GM21619 (cell line): ENCODE results near the gene TSPEAR.
"Not testable (repeated sequence)": the region's sequence is repeated elsewhere in the genome, so short reads cannot be mapped to it uniquely, and the experiment has no call there.

Experiments used
- ATAC-seq: cut with Tn5 transposase; IDR thresholded peaks from one replicate; pipeline ENCODE4 v1.9.1; 2021; ENCODE audit not compliant: unreplicated experiment

The TSPEAR gene

GRCh38 chr21:44656868-44657267, 54.5 kb downstream of the TSPEAR start:
- ATAC-seq: no peak

DNA sequence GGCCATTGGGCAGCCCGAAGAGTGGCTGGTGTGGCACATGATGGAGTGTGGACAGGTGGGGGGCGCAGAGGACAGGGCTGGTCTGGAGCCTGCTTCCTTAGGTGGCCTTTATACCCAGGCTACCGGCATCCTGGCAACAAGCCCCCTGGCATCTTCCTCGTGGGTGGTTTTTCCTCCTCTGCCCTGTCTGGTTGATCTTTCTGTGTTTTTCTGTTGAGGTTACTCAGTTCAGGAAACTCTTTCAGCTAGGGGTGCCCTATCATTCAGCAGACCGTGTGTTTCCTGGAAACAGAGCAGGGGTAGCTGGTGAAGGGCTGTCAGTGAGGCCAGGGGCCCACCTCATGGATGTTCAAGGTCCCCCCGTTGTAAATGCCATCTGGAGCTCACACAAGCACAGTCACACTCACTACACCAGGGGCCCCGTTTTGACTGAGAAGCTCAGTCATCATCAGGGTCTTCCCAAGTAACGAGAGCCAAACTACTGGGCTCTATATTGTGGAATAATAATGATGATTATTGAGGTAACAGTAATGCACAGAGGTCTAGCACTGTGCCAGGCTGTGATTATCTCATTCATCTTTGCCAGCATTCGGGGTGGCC, 56.7 kb downstream of the TSPEAR start, which contains the start of gene KRTAP12-4:
KRTAP12-4 (minus strand) TSS at position 84 of the 600 bp plus-strand sequence; CDS start at position 39, 45 bp downstream.
- ATAC-seq: no peak

GRCh38 chr21:44653656-44654575, 57.5 kb downstream of the TSPEAR start:
- ATAC-seq: no peak

DNA sequence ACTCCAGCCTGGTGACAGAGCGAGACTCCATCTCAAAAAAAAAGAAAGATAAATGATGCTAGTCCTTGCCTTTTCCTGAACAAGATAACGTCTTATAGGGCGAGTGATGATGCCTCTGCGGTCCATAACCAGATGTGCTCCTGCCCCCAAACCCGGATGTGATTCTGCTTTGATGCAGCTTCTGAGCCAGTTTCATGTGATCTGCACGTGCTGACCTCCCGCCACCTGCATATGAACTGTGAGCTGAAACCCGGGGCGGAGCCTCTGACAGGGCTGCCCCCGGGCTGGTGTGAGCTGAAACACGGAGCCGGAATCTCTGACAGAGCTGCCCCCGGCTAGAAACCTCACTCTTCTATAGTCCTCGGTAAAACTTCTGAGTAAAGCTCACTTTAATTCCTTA, 58.2 kb downstream of the TSPEAR start:
- no peak for ATAC-seq

DNA sequence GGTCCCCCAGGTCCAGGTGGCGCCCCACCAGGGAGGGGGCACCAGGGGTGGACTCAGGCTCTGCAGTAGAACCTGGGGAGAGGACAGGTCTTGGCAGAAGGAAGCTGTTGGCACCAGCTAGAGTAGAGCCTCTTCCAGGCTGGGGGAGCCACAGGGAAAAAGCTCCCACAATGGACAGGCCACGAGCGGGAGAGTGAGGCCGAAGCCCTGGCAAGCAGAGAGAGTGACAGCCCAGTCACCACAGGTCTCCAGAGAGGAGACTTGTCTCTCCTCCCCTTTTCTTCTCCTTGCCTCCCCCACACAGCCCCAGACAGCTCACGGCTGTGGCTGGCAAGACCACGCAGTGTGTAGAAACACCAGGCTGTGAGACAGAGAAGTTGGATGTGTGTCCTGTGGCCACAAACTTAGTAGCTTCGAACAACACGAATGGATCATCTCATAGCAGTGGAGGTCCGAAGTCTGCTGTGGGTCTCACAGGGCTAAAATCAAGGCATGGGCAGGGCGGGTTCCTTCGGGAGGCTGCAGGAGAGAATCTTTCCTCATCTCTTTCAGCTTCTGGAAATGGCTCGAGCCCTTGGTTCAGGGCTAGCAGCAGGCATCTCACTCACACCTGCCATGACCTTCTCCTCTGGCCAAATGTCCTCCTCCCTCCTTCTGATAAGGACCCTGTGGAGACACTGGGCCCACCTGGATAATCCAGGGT, 60.2 kb downstream of the TSPEAR start:
- no peak for ATAC-seq

GRCh38 chr21:44650265-44650972, 61.0 kb downstream of the TSPEAR start:
- ATAC-seq: no peak

GRCh38 chr21:44649521-44650100, 61.8 kb downstream of the TSPEAR start:
- no peak for ATAC-seq

DNA sequence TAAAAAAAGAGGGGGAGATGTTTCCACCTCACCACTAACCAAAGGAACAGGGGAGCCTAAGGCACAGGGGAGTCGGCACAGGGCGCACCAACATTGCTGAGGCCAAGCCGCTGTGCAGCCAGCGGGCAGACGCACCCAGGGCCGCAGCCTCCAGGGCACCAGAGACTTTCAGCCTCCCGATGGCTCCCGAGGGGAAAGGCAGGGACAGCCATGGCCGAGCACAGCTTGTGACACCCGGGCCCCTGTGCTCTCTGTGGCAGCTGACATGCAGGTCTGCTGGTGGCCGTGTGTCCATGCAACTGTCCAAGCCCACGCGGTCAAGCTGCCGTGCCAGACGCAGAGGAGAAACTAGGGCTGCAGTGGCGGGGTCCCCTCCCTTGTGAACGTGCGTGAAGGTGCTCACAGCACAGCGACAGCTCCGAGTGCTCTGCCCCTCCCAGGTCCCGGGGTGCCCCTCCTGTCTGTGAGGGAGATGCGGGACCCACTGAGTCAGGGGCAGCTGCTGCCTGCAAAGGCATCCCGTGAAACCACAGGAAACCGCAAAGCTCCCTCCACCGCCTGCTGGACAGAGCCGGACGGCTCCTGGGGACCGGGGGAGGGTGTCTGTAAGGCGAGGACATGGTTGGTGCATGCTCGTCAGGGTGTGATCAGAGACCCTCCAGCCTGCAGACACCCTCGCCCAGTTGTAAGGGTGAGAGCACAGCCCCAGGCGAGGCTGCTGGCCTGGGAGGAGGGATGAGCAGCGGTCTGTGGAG, 62.6 kb downstream of the TSPEAR start:
- ATAC-seq: no peak

- ATAC-seq: no peak
These were observed 64.2 kb downstream of the TSPEAR start for GRCh38 chr21:44647222-44647552.

DNA sequence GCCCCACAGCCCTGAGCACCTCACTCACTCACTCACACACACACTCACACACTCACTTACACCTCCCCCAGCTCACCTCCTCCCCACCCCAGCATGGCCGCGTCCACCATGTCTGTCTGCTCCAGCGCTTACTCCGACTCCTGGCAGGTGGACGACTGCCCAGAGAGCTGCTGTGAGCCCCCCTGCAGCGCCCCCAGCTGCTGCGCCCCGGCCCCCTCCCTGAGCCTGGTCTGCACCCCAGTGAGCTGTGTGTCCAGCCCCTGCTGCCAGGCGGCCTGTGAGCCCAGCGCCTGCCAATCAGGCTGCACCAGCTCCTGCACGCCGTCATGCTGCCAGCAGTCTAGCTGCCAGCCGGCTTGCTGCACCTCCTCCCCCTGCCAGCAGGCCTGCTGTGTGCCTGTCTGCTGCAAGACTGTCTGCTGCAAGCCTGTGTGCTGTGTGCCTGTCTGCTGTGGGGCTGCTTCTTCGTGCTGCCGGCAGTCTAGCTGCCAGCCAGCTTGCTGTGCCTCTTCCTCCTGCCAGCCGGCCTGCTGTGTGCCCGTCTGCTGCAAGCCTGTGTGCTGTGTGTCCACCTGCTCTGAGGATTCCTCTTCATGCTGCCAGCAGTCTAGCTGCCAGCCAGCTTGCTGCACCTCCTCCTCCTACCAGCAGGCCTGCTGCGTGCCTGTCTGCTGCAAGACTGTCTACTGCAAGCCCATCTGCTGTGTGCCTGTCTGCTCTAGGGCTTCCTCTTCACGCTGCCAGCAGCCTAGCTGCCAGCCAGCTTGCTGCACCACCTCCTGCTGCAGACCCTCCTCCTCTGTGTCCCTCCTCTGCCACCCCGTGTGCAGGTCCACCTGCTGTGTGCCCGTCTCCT, 64.8 kb downstream of the TSPEAR start, which contains the start of gene KRTAP10-11:
KRTAP10-11 (plus strand) TSS at position 49 of the 856 bp plus-strand sequence; CDS start at position 94, 45 bp downstream.
- not testable (repeated sequence) for ATAC-seq

GRCh38 chr21:44644878-44645277, 66.5 kb downstream of the TSPEAR start:
- no peak for ATAC-seq

GRCh38 chr21:44643741-44644310, 67.5 kb downstream of the TSPEAR start:
- no peak for ATAC-seq

DNA sequence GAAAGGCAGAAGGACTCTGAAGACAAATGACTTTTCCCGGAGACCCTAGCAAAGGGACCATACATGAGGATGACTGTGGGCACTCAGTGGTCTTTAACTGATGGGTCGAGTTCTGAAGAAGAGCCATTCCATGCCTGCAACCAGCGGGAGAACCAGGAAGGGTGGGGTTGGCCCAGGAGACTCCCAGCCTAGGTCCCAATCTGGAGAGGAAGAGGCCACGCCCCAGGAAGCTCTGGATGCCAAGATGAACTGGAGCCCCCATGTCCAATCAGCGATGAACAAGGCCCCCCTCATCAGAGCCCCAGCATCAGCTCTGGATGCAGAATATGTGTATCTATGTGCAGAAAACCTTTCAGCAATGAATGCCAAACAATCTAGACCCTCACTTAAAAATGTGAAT, 70.6 kb downstream of the TSPEAR start:
- no peak for ATAC-seq

DNA sequence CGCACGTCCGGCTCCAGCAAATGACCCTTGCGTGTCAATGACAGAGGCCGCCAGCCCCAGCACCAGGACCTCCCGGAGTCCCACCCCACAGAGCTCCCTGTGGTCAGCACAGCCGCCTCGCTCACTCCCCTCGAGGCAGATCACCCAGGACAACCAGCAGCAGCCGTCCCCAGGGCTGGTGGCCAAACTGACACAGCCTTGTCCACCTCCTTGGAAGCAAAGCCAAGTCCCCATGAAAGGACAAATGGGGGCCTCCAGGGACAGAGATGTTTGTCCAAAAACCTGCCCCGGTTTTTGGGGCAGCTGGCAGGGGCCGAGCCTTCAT, 72.1 kb downstream of the TSPEAR start:
- ATAC-seq: no peak

DNA sequence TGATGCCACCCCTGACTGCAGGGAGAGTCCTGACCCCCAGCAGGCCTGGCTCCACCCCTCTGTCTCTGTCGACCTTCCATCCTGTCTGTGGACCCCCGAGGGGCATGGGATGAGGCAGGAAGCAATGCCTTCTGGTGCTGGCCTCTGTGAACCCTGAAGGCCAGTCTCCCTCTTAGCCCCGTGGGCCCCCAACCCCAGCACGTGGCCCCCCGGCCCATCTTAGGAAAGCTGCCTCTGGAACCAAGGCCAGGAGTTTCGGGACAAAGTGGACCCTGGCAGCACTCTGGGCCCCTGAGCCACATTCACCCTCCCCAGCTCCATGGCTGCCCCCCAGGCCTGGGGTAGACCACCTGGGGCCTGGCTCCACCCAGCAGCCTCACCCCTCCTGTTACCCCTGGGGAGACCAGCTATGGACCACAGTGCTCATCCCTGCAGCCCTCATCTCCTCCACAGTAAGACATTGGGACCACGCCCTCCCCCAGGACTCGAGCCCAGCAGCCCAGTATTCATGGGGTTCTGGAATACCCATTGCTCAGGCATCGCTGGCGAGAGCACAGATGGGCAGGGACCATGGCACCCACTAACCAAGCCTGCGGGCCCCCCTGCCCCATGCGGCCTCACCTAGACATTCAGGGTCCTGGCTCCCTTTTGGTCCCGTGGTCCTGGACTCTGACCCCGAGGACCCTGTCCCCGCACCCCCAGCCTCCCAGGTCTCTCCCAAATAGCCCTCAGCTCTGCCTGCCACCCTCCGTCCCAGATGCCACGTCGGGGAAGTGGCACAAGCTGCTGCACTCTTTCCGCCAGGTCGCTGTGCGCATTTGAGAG, 72.7 kb downstream of the TSPEAR start:
- not testable (repeated sequence) for ATAC-seq

DNA sequence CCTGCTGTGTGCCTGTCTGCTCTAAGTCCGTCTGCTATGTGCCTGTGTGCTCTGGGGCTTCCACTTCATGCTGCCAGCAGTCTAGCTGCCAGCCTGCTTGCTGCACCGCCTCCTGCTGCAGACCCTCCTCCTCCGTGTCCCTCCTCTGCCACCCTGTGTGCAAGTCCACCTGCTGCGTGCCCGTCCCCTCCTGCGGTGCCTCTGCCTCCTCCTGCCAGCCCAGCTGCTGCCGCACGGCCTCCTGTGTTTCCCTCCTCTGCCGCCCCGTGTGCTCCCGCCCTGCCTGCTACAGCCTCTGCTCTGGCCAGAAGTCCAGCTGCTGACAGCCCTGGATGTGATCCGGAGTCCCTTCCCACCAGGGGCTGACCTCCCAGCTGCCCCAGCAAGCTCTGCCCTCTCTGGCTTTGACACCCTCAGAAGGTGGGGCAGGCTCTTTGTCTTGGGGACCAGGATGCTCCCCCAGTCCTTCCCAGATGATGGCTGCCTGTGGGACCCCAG, 73.5 kb downstream of the TSPEAR start:
- not testable (repeated sequence) for ATAC-seq

DNA sequence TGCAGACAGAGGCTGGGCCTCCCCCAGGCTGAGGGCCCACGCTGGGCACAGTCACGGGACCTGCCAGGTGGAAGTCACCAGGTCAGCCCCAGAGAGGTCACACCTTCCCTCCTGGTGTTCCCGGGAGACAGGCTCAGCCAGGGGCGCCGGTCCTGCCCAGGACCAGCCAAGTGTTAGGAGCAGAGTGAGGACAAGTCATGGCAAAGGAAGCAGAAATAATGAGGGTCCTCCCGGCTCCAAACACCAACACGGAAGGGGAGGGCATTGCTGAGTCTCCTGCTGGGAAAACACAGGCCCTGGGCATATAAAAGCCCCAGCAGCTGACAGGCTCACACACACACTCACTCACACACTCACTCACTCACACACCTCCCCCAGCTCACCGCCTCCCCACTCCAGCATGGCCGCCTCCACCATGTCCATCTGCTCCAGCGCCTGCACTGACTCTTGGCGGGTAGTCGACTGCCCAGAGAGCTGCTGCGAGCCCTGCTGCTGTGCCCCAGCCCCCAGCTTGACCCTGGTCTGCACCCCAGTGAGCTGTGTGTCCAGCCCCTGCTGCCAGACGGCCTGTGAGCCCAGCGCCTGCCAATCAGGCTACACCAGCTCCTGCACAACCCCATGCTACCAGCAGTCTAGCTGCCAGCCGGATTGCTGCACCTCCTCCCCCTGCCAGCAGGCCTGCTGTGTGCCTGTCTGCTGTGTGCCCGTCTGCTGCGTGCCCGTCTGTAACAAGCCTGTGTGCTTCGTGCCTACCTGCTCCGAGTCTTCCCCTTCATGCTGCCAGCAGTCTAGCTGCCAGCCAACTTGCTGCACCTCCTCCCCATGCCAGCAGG, 74.1 kb downstream of the TSPEAR start, which contains the start of gene KRTAP10-10:
KRTAP10-10 (plus strand) TSS at position 339 of the 833 bp plus-strand sequence; CDS start at position 401, 62 bp downstream.
- ATAC-seq: no peak
